ENCODE data around the gene ETV4.

The ETV4 gene

GRCh38 chr17:43578699-43579565, 32.8 kb upstream of the ETV4 start:
- peak; percentile 96 to 97 for ATAC-seq (replicated peaks)
- no peaks in the 10 kb centered on the region for H3K36me3 Mint-ChIP-seq
- DNase-seq: peak; percentile 80

DNA sequence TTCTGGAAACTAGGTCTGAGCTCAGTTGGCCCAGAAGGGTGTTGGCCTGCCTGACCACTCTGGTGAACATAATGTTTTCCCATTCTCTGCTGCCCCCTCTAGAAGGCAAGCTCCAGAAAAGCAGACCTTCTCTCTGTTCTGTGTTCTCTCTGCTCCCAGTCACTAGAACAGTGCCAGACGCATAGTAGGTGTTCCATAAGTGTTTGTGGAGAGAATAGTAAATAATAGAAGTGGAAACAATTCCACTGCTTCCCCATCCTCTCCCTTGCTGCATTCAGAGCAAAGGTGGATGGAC, 32.2 kb upstream of the ETV4 start:
- H3K36me3 Mint-ChIP-seq: no peaks in the 10 kb centered on the region
- H3K4me1 Mint-ChIP-seq: peaks cover 19 to 31% of the 10 kb centered on the region in 2 donors
- H3K27me3 Mint-ChIP-seq: peaks cover 16 to 20% of the 10 kb centered on the region in 2 donors
- no peak for ATAC-seq (replicated peaks)
- no peaks in the 10 kb centered on the region for H3K9me3 Mint-ChIP-seq
- DNase-seq: no peak
- peak overlapping the region; percentile 75 for H3K27ac Mint-ChIP-seq
- peak overlapping the region in 1 of 2 donors; percentile 3 for H3K4me3 Mint-ChIP-seq

More at GRCh38 chr17:43578699-43579565, 32.8 kb upstream of the ETV4 start:
- Mint-ChIP-seq H3K4me1 (peaks cover 19 to 31% of the 10 kb centered on the region in 2 donors), H3K27ac (peak overlapping the region; percentile 75), H3K9me3 (no peaks in the 10 kb centered on the region), H3K27me3 (peaks cover 21 to 26% of the 10 kb centered on the region in 2 donors), H3K4me3 (peak overlapping the region; percentile 6 to 34)

DNA sequence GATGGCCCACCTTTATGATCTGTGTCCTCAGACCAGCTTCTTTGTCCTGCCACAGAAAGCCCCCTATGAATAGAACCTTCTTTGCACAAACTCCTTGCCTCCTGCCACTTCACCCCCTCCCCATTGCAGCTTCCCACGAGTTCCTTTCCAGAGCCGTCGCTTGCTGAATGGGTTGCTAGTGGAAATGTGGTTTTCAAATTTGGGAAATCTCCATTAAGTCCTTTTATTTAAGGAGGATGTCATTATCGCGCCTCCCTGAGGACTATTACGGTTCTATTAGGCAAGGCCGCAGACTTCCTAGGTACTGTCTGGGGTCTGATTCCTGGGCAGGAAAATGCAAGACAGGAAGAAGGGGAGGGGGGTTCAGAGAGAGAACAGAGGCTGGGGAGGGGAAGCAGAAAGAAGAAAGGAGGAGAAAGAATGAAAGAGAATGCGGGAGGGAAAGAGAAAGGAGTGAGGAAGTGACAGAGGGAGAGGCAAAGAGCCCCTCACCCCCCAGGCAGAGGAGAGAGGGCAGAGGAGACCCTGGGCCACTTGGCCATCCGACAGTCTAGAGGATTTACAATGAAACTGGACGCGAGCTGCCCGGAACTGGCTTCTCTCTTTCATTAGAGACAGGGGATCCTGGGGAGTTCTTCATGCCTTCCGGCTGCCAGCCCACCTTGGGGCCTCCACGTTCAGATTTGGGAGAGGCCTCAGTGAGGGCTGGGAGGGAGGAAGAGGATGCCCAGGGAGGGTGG, 31.7 kb upstream of the ETV4 start:
- H3K36me3 Mint-ChIP-seq: no peaks in the 10 kb centered on the region
- H3K27ac Mint-ChIP-seq: no peak overlapping the region
- no peaks in the 10 kb centered on the region for H3K9me3 Mint-ChIP-seq
- H3K4me1 Mint-ChIP-seq: peaks cover 19 to 31% of the 10 kb centered on the region in 2 donors
- H3K27me3 Mint-ChIP-seq: peaks cover 14 to 19% of the 10 kb centered on the region in 2 donors
- H3K4me3 Mint-ChIP-seq: no peak overlapping the region
- DNase-seq: no peak
- ATAC-seq (replicated peaks): no peak

- DNase-seq (peak; percentile 43), ATAC-seq (replicated peaks) (peak; percentile 37 to 57)
- Mint-ChIP-seq H3K4me3 (no peak overlapping the region), H3K9me3 (no peaks in the 10 kb centered on the region), H3K4me1 (peaks cover 19 to 31% of the 10 kb centered on the region in 2 donors), H3K27me3 (peaks cover 11 to 14% of the 10 kb centered on the region in 2 donors), H3K36me3 (no peaks in the 10 kb centered on the region), H3K27ac (no peak overlapping the region)
These were observed 30.6 kb upstream of the ETV4 start for GRCh38 chr17:43576563-43577229.

DNA sequence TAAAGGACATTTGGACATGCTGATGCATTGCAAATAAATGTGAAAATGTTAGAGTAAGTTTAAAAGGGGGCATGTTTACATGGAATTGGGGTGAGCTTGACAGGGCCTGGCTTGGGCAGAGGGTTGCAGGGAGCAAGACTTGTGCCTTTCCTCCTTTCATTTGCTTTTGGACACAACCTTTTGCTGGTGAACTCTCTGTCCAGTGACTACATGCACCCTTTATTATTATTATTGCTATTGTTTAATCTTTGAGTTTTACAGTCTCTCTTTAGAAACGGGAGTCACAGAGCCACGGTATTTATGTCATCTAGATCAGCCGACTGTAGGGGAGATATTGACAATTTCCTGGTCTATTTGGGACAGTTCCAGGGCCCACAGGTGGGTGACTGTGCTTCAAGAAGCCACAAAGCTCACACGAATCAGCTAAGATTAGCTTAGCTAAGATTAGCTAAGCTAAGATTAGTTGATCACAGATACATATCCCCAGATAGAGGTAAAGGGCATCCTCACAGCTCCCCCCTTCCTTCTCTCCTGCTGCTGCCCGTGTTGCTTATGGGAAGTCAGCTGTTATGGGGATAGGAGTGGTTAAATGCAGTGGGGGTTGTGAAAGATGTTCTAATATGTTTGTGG, 28.9 kb upstream of the ETV4 start:
- ATAC-seq (replicated peaks) (no peak), DNase-seq (no peak)
- H3K4me3 Mint-ChIP-seq: no peak overlapping the region
- peaks cover 19 to 31% of the 10 kb centered on the region in 2 donors for H3K4me1 Mint-ChIP-seq
- no peak overlapping the region for H3K27ac Mint-ChIP-seq
- H3K9me3 Mint-ChIP-seq: no peaks in the 10 kb centered on the region
- H3K36me3 Mint-ChIP-seq: no peaks in the 10 kb centered on the region
- peaks cover 11 to 14% of the 10 kb centered on the region in 2 donors for H3K27me3 Mint-ChIP-seq

DNA sequence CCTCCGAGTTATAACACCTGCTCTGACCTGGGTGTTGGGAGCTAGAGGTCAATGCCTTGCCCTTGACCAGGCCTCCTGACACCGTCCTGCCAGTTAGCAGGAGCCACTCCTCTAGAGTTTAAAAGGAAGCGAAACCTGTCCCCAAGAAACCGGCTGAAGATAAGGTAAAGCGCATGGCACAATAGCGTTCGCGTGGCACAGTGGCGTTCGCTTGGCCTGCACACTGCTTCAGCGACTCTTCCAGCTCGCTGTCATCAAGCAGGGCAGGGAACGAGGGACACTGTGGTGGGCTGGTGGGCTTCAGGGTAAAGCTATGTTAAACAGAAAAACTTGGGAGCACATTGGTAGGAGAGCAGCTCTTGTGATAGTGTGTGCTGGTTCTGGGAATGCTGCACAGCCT, 28.2 kb upstream of the ETV4 start:
- H3K4me3 Mint-ChIP-seq: no peak overlapping the region
- no peaks in the 10 kb centered on the region for H3K9me3 Mint-ChIP-seq
- no peak overlapping the region for H3K27ac Mint-ChIP-seq
- peaks cover 11 to 14% of the 10 kb centered on the region in 2 donors for H3K27me3 Mint-ChIP-seq
- DNase-seq (no peak), ATAC-seq (replicated peaks) (no peak)
- no peaks in the 10 kb centered on the region for H3K36me3 Mint-ChIP-seq
- peaks cover 15 to 26% of the 10 kb centered on the region in 2 donors for H3K4me1 Mint-ChIP-seq

DNA sequence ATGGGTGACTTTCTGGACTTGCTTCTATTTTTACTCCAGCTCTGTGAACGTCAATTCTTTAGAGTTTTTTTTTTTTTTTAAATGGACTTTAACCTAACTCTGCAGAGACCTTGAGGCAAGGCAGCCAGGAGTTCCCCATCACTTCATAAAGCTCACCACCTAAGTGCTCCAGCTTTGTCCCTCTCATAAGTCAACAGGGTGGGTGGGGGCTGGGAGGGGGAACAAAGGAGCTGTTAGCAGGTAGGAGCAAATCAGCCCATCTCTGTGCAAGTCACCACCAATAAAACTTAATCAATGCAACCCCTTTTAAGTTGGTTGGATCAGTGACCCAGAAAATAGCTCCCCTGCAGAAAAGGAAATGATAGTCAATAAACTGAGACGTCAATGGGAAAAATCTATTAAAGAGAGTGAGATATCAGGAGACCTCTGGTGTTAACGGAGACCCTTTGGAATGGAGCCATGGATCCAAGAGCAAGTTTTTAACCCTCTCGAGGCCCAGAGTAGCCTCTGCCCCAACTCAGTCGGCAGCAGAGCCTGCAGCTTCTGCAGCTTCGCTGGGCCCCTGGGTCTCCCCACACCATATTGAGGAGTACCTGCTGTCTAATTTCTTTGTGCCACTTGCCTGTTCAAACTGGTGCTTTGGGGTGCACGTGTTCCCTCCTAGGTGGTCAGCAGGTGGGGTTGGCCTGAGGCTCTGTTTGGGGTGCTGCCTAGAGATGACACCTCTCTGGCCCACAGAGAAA, 27.6 kb upstream of the ETV4 start:
- peaks cover 11 to 14% of the 10 kb centered on the region in 2 donors for H3K27me3 Mint-ChIP-seq
- H3K36me3 Mint-ChIP-seq: no peaks in the 10 kb centered on the region
- no peak for DNase-seq
- no peaks in the 10 kb centered on the region for H3K9me3 Mint-ChIP-seq
- peaks cover 9 to 20% of the 10 kb centered on the region in 2 donors for H3K4me1 Mint-ChIP-seq
- no peak overlapping the region for H3K27ac Mint-ChIP-seq
- ATAC-seq (replicated peaks): no peak
- H3K4me3 Mint-ChIP-seq: no peak overlapping the region

- H3K9me3 Mint-ChIP-seq: no peaks in the 10 kb centered on the region
- no peak overlapping the region for H3K27ac Mint-ChIP-seq
- no peak for ATAC-seq (replicated peaks)
- H3K4me1 Mint-ChIP-seq: peaks cover 0 to 7% of the 10 kb centered on the region in 2 donors
- H3K36me3 Mint-ChIP-seq: no peaks in the 10 kb centered on the region
- no peak overlapping the region for H3K4me3 Mint-ChIP-seq
- no peak for DNase-seq
- H3K27me3 Mint-ChIP-seq: peaks cover 11 to 14% of the 10 kb centered on the region in 2 donors
These were observed 26.3 kb upstream of the ETV4 start for GRCh38 chr17:43572368-43572980.

DNA sequence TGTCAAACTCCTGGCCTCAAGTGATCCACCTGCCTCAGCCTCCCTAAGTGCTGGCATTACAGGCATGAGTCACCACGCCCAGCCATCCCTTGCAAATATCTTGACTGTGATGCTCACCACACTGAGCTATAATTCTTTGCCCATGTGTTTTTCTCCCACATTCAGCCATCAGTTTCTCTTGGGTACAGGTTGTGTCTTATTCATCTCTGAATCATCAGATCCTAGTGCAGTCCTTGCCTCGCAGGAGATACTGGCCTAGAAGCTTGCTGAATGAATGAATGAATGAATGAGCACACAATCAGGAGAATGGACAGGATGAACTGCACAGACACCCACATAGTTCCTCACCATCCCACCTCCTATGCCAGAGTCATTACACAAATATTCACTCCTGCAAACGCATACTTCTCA, 24.4 kb upstream of the ETV4 start:
- DNase-seq (no peak), ATAC-seq (replicated peaks) (no peak)
- Mint-ChIP-seq H3K36me3 (no peaks in the 10 kb centered on the region), H3K9me3 (no peaks in the 10 kb centered on the region), H3K4me3 (no peak overlapping the region), H3K27ac (no peak overlapping the region), H3K4me1 (no peaks in the 10 kb centered on the region), H3K27me3 (peaks cover 8 to 9% of the 10 kb centered on the region in 2 donors)

DNA sequence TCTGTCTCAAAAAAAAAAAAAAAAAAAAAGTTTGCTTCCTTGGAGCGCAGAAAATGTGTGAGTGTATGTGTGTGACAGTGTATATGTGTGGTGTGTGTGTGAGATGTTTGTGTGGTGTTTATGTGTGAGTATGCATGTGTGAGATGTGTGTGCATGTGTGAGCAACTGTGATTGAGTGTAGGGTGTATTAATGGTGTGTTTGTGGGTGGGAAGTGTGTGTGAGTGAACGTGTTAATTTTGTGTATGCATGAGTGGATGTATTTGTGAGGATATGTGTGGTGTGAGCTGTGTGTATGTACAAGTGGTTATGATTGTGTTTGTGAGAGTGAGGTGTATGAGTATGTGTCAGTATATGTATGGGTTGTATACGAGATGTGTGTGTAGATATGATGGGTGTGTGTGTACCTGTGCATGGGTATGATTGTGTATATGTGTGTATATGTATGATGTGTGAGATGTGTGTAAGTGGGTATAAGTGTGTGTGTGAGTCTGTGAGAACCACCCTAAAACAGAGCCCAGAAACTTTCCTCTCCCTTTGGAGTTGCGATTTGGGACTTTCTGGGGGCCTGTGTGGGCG, 22.5 kb upstream of the ETV4 start:
- Mint-ChIP-seq H3K36me3 (no peaks in the 10 kb centered on the region), H3K9me3 (no peaks in the 10 kb centered on the region), H3K4me3 (no peak overlapping the region), H3K4me1 (no peaks in the 10 kb centered on the region), H3K27ac (no peak overlapping the region), H3K27me3 (peaks cover 10 to 14% of the 10 kb centered on the region in 2 donors)
- ATAC-seq (replicated peaks) (no peak), DNase-seq (no peak)

DNA sequence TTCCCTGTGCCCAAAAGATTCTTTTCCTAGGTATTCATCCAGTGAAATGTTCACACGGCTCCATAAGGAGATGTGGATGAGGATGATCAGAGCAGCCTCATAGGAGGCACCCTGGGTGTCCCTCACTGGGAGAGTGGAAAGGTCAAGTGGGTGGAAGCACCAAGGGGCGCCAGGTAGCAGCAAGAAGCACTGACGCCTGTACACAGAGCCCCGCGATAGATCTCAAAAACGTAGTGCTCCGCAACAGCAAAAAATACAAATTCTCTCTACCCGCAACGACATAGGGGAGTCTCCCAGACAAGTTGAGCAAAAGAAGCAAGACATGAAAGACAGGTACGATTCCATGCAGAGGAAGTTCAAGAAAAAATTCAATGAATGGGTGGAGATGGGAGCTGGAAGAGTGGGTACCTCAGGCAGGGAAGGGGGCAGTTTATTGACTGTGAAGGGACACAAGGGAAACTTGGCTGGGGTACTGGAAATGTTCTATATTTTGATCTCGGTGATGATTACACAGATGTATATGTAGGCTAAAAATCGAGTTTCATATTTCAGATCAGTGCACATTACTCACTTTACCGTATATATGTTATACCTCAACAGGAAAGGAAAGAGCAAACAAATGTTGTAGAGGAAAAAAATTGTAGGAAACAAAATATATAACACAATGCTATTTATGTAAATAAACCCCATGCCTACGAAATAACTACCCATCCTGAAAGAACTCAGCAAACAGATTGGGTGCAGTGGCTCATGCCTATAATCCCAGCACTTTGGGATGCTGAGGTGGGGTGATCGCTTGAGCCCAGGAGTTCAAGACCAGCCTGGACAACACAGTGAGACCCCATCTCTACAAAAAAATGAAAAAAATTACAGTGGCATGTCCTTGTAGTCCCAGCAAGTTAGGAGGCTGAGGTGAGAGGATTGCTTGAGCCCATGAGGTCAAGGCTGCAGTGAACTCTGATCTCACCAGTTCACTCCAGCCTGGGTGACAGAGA, 17.8 kb upstream of the ETV4 start:
- DNase-seq (no peak), ATAC-seq (replicated peaks) (no peak)
- no peak overlapping the region for H3K27ac Mint-ChIP-seq
- H3K4me3 Mint-ChIP-seq: no peak overlapping the region
- H3K4me1 Mint-ChIP-seq: peaks cover 1 to 6% of the 10 kb centered on the region in 2 donors
- no peaks in the 10 kb centered on the region for H3K9me3 Mint-ChIP-seq
- H3K27me3 Mint-ChIP-seq: peaks cover 47 to 57% of the 10 kb centered on the region in 2 donors
- no peaks in the 10 kb centered on the region for H3K36me3 Mint-ChIP-seq

All from stimulated activated naive B cell treated with anti-CD40 and anti-IgM and Interleukin-4, amounts not matched to agents 10 μg/mL and 1 μg/mL and 100 μg/mL, for 72 hours (primary cell).